RPMI8226 (cell line): ENCODE measurements around the gene RNU6-1.

Experiments
- DNase-seq: peaks from one replicate; pipeline ENCODE4 v3.0.0-alpha.2; 2015

The RNU6-1 gene

GRCh38 chr15:67796196-67797127 is 43.4 kb downstream of the RNU6-1 start:
- no peak for DNase-seq

DNA sequence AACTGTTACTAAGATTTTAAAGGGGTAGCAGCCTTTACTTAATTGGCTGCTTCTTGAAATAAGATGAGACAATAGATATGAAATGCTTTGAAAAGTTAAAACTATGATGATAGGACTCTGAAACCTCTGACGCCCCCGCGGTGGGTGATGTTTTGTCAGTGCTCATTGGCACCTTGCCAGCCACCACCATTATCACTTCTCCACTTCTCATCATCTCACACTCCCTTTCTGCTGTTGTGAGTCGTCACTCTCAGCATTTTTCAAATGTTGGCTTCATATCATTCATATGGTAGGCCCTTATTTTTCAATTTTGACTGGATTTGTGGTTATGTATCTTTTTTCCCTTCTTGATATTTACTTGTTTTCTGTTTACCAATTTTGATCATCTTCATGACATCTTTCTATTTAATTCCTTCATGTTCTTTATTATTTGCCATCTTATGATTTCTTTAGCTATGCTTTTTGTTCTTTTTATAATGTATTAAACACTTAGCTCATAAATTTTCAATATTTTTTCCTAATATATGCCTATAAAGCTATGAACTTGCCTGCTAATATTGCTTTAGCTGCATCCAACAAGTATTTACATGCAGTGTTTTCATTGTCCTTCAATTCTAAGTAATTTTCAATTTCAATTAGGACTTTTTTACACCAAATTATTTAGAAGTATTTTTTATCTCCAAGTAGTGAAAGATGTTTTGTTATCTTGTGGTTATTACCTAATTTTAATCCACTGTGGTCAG is 44.8 kb downstream of the RNU6-1 start:
- no peak for DNase-seq

- no peak for DNase-seq
Observed at GRCh38 chr15:67792250-67792942, 47.4 kb downstream of the RNU6-1 start.

GRCh38 chr15:67790610-67791319 is 49.1 kb downstream of the RNU6-1 start:
- DNase-seq, result no peak
